ENCODE measurements around the gene CEP170B.

The CEP170B gene

DNA sequence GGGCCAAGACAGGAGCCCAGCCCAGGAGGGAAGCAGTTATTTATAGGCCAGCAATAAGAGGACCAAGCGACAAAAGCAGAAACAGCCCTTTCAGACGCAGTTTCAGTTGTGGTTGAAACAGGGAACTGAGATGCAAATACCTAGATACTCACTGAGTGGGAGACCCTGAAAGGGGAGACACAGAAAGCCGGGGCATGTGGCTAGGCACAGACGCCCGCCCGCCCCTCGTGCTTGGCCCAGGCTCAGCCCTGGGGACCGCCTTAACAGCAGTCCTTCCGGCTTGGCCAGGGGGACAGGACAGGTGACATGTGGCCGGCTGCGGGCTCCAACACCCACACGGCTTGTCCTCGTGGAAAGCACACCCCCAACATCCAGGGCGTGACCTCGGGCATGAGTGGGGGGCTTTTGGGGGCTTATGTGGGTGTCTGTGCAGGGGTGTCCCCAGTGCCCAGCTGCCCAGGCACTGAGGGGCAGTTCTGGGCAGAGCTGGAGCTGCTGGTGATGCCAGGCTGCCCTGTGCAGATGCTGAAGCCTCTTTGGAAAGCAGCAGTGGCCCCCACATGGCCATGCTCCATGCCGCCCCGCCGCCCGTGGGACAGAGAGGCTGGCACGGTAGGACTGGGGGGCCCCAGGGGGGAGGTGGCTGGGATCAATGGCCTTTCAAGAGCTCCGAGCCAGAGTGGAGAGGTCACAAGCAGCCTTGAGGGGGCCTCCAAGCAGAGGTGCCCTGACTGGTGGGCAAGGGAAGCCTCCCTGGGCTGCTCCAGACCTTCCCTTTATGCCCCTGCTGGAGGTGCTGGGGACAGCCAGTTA is 61.8 kb downstream of the CEP170B start (continued):
- TF ChIP-seq, protein P1, sequence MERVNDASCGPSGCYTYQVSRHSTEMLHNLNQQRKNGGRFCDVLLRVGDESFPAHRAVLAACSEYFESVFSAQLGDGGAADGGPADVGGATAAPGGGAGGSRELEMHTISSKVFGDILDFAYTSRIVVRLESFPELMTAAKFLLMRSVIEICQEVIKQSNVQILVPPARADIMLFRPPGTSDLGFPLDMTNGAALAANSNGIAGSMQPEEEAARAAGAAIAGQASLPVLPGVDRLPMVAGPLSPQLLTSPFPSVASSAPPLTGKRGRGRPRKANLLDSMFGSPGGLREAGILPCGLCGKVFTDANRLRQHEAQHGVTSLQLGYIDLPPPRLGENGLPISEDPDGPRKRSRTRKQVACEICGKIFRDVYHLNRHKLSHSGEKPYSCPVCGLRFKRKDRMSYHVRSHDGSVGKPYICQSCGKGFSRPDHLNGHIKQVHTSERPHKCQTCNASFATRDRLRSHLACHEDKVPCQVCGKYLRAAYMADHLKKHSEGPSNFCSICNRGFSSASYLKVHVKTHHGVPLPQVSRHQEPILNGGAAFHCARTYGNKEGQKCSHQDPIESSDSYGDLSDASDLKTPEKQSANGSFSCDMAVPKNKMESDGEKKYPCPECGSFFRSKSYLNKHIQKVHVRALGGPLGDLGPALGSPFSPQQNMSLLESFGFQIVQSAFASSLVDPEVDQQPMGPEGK (CRISPR knock-in tag; IDR thresholded peaks at IDR 0.05; ENCODE audit: borderline replicate concordance), result no peak
- no peak for TF ChIP-seq ZNF565 (CRISPR knock-in tag; conservative IDR thresholded peaks at IDR 0.05; ENCODE audit: low read depth)
- TF ChIP-seq, protein P2, sequence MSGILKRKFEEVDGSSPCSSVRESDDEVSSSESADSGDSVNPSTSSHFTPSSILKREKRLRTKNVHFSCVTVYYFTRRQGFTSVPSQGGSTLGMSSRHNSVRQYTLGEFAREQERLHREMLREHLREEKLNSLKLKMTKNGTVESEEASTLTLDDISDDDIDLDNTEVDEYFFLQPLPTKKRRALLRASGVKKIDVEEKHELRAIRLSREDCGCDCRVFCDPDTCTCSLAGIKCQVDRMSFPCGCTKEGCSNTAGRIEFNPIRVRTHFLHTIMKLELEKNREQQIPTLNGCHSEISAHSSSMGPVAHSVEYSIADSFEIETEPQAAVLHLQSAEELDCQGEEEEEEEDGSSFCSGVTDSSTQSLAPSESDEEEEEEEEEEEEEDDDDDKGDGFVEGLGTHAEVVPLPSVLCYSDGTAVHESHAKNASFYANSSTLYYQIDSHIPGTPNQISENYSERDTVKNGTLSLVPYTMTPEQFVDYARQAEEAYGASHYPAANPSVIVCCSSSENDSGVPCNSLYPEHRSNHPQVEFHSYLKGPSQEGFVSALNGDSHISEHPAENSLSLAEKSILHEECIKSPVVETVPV (CRISPR knock-in tag; IDR thresholded peaks at IDR 0.05), result no peak

DNA sequence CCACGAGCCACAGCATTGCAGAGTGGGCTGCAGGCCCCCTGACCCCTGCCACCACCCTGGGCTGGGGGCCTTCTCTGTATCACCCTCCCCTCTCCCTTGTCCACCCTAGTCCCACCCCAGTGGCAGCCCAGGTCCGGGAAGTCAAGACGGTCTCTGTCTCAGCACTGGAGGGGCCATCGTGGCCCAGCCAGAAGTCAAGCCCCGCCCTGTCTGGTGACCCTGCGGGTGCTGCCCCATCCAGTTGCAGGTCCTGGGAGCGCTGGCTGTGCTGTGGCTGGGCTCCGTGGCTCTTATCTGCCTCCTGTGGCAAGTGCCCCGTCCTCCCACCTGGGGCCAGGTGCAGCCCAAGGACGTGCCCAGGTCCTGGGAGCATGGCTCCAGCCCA is 62.4 kb downstream of the CEP170B start:
- ATAC-seq, result no peak
- TF ChIP-seq GLIS3 (CRISPR knock-in tag; IDR thresholded peaks at IDR 0.05) (no peak), ZNF8 (CRISPR knock-in tag; IDR thresholded peaks at IDR 0.05) (no peak)

DNA sequence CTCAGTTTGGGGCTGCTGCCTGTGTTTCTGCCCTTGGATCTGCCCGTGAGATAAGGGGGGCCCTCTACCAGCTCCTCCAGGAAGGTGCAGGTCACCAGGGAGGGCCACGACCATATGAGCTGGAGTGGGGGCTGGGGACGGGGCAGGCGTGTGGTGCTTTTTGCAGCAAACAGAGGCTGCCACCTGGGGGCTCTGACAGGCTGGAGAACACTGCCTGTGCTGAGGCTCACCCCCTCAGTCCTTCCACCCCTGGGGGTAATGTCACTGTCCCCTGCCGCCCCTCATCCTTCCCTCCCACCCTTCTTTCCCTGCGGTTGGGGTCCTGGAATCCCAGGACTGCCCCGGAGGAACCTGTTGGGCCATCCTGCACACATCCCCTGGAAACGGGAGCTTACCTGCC is 62.8 kb downstream of the CEP170B start:
- no peak for ATAC-seq
- no peak for TF ChIP-seq ZNF8 (CRISPR knock-in tag; IDR thresholded peaks at IDR 0.05)
- TF ChIP-seq CSDC2 (CRISPR knock-in tag; IDR thresholded peaks at IDR 0.05), result no peak
- no peak for TF ChIP-seq GLIS3 (CRISPR knock-in tag; IDR thresholded peaks at IDR 0.05)
- no peak for TF ChIP-seq BACH2 (CRISPR knock-in tag; IDR thresholded peaks at IDR 0.05; ENCODE audit: borderline replicate concordance)
- no peak for TF ChIP-seq TCF4 (CRISPR knock-in tag; IDR thresholded peaks at IDR 0.05; ENCODE audit: borderline replicate concordance)
- TF ChIP-seq ESRRG (CRISPR knock-in tag; IDR thresholded peaks at IDR 0.05), result no peak
- no peak for TF ChIP-seq OSR1 (CRISPR knock-in tag; IDR thresholded peaks at IDR 0.05)
- no peak for TF ChIP-seq ZFP30 (CRISPR knock-in tag; IDR thresholded peaks at IDR 0.05)
- TF ChIP-seq ISL1 (CRISPR knock-in tag; IDR thresholded peaks at IDR 0.05), result no peak
- TF ChIP-seq SNAI2 (CRISPR knock-in tag; IDR thresholded peaks at IDR 0.05), result no peak
- no peak for TF ChIP-seq RARB (CRISPR knock-in tag; IDR thresholded peaks at IDR 0.05)

DNA sequence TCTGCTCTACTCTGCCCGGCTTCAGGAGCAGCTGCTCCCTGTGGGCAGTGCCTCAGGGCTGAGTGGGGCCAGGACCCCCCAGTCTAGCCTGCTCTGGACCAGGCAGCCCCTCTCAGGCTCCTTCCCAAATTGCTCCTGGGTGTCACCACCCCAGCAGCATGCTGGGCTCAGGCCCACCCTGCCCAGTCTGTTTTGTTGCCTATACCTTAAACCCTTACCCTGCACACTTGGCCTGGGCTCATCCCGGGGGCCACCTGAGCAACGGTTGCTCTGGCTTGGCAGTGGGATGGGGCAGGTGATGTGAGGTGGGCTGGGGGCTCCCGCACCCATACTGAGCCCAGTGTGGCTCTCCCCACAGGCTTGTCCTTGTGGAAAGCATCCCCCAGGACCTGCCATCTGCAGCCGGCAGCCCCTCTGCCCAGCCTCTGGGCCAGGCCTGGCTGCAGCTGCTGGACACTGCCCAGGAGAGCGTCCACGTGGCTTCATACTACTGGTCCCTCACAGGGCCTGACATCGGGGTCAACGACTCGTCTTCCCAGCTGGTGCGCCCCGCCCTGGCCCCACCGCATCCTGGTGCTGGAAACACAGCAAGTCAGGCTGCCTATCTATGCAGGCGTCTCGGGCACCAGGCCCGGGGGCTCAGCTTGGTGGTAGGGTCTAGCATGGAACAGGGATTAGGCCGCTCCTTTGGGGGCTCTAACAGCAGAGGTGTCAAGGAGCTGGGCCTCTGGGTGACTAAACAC is 63.5 kb downstream of the CEP170B start:
- TF ChIP-seq TOX (CRISPR knock-in tag; IDR thresholded peaks at IDR 0.05; ENCODE audit: borderline replicate concordance) (no peak), SNAI2 (CRISPR knock-in tag; IDR thresholded peaks at IDR 0.05) (no peak), ARNTL (CRISPR knock-in tag; IDR thresholded peaks at IDR 0.05; ENCODE audit: borderline replicate concordance, low read depth) (no peak), PPARA (CRISPR knock-in tag; IDR thresholded peaks at IDR 0.05; ENCODE audit: borderline replicate concordance) (no peak), BACH2 (CRISPR knock-in tag; IDR thresholded peaks at IDR 0.05; ENCODE audit: borderline replicate concordance) (no peak), ZFP30 (CRISPR knock-in tag; IDR thresholded peaks at IDR 0.05) (no peak), ESRRG (CRISPR knock-in tag; IDR thresholded peaks at IDR 0.05) (no peak), RARB (CRISPR knock-in tag; IDR thresholded peaks at IDR 0.05) (no peak), ZC3H10 (CRISPR knock-in tag; IDR thresholded peaks at IDR 0.05) (no peak)
- ATAC-seq, result no peak

DNA sequence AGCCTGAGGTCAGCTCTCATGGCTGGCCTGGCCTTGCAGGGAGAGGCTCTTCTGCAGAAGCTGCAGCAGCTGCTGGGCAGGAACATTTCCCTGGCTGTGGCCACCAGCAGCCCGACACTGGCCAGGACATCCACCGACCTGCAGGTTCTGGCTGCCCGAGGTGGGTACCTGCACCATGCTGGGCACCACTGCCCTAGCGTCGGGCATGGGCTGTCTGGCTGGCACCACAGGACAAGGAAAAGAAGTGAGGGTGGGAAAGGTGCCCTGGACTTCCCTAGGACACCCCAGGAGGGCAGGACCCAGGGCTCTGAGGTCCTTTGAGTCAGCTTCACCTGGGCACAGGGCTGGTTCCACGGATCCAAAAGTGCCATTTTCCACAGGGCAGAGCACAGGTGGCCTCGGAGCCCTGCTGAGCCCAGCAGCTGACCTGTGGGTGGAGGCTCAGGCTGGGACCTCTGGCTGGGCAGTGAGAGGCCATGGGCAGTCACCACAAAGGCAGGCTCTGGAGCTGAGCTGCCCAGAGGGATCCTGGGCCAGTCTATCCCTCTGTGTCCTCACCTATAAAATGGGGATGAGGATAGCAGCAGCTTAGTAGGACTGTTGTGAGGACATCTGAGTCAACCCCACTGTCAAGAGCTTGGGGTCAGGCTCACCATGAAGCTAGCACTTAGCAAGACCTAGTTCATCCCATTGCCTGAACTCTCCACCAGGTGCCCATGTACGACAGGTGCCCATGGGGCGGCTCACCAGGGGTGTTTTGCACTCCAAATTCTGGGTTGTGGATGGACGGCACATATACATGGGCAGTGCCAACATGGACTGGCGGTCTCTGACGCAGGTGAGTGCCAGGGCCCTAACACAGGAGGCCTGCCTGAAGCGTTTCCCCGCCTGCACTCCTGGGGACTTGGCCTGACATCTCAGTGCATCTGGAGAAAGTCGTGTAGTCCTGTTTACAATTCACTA is 64.5 kb downstream of the CEP170B start:
- no peak for TF ChIP-seq BACH2 (CRISPR knock-in tag; IDR thresholded peaks at IDR 0.05; ENCODE audit: borderline replicate concordance)
- TF ChIP-seq, protein P2 (CRISPR knock-in tag; IDR thresholded peaks at IDR 0.05), result no peak
- TF ChIP-seq ZNF8 (CRISPR knock-in tag; IDR thresholded peaks at IDR 0.05), result no peak
- no peak for TF ChIP-seq ISL1 (CRISPR knock-in tag; IDR thresholded peaks at IDR 0.05)
- no peak for TF ChIP-seq ZNF565 (CRISPR knock-in tag; conservative IDR thresholded peaks at IDR 0.05; ENCODE audit: low read depth)
- TF ChIP-seq, protein P3, sequence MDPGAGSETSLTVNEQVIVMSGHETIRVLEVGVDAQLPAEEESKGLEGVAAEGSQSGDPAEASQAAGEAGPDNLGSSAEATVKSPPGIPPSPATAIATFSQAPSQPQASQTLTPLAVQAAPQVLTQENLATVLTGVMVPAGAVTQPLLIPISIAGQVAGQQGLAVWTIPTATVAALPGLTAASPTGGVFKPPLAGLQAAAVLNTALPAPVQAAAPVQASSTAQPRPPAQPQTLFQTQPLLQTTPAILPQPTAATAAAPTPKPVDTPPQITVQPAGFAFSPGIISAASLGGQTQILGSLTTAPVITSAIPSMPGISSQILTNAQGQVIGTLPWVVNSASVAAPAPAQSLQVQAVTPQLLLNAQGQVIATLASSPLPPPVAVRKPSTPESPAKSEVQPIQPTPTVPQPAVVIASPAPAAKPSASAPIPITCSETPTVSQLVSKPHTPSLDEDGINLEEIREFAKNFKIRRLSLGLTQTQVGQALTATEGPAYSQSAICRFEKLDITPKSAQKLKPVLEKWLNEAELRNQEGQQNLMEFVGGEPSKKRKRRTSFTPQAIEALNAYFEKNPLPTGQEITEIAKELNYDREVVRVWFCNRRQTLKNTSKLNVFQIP (CRISPR knock-in tag; IDR thresholded peaks at IDR 0.05; ENCODE audit: borderline replicate concordance, low read depth), result no peak
- TF ChIP-seq ZFP30 (CRISPR knock-in tag; IDR thresholded peaks at IDR 0.05), result no peak
- TF ChIP-seq, protein P4, sequence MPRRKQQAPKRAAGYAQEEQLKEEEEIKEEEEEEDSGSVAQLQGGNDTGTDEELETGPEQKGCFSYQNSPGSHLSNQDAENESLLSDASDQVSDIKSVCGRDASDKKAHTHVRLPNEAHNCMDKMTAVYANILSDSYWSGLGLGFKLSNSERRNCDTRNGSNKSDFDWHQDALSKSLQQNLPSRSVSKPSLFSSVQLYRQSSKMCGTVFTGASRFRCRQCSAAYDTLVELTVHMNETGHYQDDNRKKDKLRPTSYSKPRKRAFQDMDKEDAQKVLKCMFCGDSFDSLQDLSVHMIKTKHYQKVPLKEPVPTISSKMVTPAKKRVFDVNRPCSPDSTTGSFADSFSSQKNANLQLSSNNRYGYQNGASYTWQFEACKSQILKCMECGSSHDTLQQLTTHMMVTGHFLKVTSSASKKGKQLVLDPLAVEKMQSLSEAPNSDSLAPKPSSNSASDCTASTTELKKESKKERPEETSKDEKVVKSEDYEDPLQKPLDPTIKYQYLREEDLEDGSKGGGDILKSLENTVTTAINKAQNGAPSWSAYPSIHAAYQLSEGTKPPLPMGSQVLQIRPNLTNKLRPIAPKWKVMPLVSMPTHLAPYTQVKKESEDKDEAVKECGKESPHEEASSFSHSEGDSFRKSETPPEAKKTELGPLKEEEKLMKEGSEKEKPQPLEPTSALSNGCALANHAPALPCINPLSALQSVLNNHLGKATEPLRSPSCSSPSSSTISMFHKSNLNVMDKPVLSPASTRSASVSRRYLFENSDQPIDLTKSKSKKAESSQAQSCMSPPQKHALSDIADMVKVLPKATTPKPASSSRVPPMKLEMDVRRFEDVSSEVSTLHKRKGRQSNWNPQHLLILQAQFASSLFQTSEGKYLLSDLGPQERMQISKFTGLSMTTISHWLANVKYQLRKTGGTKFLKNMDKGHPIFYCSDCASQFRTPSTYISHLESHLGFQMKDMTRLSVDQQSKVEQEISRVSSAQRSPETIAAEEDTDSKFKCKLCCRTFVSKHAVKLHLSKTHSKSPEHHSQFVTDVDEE (CRISPR knock-in tag; IDR thresholded peaks at IDR 0.05), result no peak
- no peak for TF ChIP-seq ARNTL (CRISPR knock-in tag; IDR thresholded peaks at IDR 0.05; ENCODE audit: borderline replicate concordance, low read depth)
- no peak for TF ChIP-seq SNAI2 (CRISPR knock-in tag; IDR thresholded peaks at IDR 0.05)
- no peak for TF ChIP-seq CSDC2 (CRISPR knock-in tag; IDR thresholded peaks at IDR 0.05)
- no peak for TF ChIP-seq PPARA (CRISPR knock-in tag; IDR thresholded peaks at IDR 0.05; ENCODE audit: borderline replicate concordance)
- TF ChIP-seq ESRRG (CRISPR knock-in tag; IDR thresholded peaks at IDR 0.05), result no peak
- no peak for TF ChIP-seq OSR1 (CRISPR knock-in tag; IDR thresholded peaks at IDR 0.05)
- no peak for ATAC-seq

Data from SK-N-SH treated with all-trans-retinoic acid at 6 μM for 48 hours (cell line).